H1 (cell line): Measurements from ENCODE around the gene S100A13. TPM values are rescaled to one million over a fixed set of nuclear protein-coding genes. Genes with fewer than 3 reads are reported as not detected.

Experiments
- SP1 ChIP-seq: IDR thresholded peaks from 2 replicates; pipeline ENCODE4 v1.6.1; 2011; ENCODE audit warnings: low read depth, low read length
- SP4 ChIP-seq: IDR thresholded peaks from 2 replicates; pipeline ENCODE4 v1.6.1; 2012; ENCODE audit warnings: low read length, inconsistent platforms
- polyA plus RNA-seq, 7 experiments: library from polyadenylated mRNA; depleted of rRNA in 3 of 7; stranded (reverse) in 5 of 7; unstranded in 2 of 7; fragments of >200 nt in 5 of 7; fragments of 200-250 nt in 2 of 7; gene quantifications; 1 replicate in 5 of 7; 2 replicates in 1 of 7; 4 replicates in 1 of 7; pipeline versions ENCODE4 v1.2.1 to v1.2.3, GENCODE V29; 2011 to 2013; ENCODE audit warnings: missing spikeins in 2 of 7, mixed read lengths in 2 of 7
- total RNA-seq: library from RNA; stranded (reverse); fragmentation: NEBNext Ultra II Directional; extraction: Animal tissue kit (Norgen Biotek cat#: 25700); gene quantifications from 2 replicates; pipeline ENCODE4 v1.2.1, GENCODE V29; 2021
- TF ChIP-seq, protein P1 (sequence below), 3 experiments: IDR thresholded peaks; 1 replicate in 2 of 3; 2 replicates in 1 of 3; pipeline versions ENCODE4 v1.5.1 to v1.6.1; 2011; ENCODE audit warnings: low read length in 3 of 3, mild to moderate bottlenecking in 3 of 3, inconsistent platforms in 2 of 3, low read depth in 1 of 3, moderate library complexity in 1 of 3; ENCODE audit not compliant: insufficient read depth in 1 of 3; ENCODE audit errors: control extremely low read depth in 1 of 3

Gene S100A13
- total and polyA plus RNA-seq, 2 of the 8 experiments (the other 6 are each of a cell fraction or from before 2014, with no cell fraction given) = 63.6 to 127 TPM

DNA sequence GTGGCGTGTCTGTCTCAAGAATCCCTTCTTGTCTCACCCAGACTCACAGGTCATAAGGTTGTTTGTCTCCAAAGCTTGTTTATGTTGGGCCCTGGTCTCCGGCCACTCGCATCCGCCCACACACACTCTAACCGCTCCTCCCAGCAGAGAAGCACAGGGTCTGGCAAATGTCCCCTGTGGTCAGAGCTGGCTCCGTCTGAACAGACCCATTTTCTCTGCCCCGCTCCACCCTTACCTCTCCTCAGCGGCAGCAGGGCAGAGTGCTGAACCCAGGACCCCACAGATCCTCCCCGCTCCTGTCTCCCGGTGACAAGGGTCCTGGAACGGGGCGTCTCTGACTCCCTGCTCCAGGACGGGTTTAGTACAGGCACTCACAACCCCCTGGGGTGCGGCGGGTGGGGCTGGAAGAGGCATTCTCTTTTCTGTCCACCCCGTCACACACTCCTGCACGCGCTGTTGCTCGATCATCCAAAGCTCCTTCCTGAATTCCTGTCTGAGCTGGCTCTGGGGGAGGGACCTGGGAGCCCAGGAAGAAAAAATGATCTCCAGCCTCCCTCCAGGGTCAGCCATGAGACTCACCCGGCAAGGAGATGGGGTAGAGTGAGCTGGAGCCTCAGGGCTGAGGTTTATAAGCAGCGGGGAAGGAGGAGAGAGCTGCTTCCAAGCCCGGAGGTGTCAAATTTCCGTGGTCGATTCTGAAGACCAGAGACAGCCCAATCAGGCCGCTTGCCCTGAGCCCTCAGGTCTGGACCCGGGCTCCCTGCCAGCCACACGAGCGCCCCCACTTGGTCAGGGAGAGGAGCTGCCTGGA, at the start of gene S100A13 (continued):
- TF ChIP-seq, protein P1, sequence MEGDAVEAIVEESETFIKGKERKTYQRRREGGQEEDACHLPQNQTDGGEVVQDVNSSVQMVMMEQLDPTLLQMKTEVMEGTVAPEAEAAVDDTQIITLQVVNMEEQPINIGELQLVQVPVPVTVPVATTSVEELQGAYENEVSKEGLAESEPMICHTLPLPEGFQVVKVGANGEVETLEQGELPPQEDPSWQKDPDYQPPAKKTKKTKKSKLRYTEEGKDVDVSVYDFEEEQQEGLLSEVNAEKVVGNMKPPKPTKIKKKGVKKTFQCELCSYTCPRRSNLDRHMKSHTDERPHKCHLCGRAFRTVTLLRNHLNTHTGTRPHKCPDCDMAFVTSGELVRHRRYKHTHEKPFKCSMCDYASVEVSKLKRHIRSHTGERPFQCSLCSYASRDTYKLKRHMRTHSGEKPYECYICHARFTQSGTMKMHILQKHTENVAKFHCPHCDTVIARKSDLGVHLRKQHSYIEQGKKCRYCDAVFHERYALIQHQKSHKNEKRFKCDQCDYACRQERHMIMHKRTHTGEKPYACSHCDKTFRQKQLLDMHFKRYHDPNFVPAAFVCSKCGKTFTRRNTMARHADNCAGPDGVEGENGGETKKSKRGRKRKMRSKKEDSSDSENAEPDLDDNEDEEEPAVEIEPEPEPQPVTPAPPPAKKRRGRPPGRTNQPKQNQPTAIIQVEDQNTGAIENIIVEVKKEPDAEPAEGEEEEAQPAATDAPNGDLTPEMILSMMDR (IDR thresholded peaks at IDR 0.05; ENCODE audit: control extremely low read depth in 1 of 3, insufficient read depth in 1 of 3, low read depth in 1 of 3, low read length in 3 of 3) = peak; percentile 86 to 94 (median 90)
- TF ChIP-seq SP4 (no peak), SP1 (peak; percentile 48; the same call in 1 of the 2 replicates)
